Activated naive CD4-positive, alpha-beta T cell treated with anti-CD3 and anti-CD28 coated beads, Interleukin-2, amount 50 U/mL, for 16 hours (primary cell): ENCODE results near the gene RFC5.
"Not testable (repeated sequence)": the region's sequence is repeated elsewhere in the genome, so short reads cannot be mapped to it uniquely, and the experiment has no call there.

Source experiments
- DNase-seq: peaks from one replicate; pipeline ENCODE4 v3.0.0-alpha.2; 2020

Gene RFC5

GRCh38 chr12:118016424-118017264 lies at the start of gene RFC5:
TSS of gene RFC5 (plus strand) at chr12:118016703. CDS start at chr12:118016828, 125 bp downstream.
- peak; percentile 98 for DNase-seq

- no peak for DNase-seq
Observed at GRCh38 chr12:117967043-117967442, 49.5 kb upstream of the RFC5 start.

GRCh38 chr12:117967512-117967911 lies 49.0 kb upstream of the RFC5 start:
- no peak for DNase-seq

- DNase-seq = no peak
Observed at GRCh38 chr12:117968151-117968789, 48.2 kb upstream of the RFC5 start.

- peak; percentile 42 for DNase-seq
Observed at GRCh38 chr12:117968826-117969659, 47.5 kb upstream of the RFC5 start, which contains the start of gene KSR2. TSS of gene KSR2 (minus strand) at chr12:117968990. CDS start at chr12:117968255, 735 bp downstream.

- DNase-seq = no peak
Observed at GRCh38 chr12:117970334-117970733, 46.2 kb upstream of the RFC5 start.

- DNase-seq = no peak
Observed at GRCh38 chr12:117972301-117972700, 44.2 kb upstream of the RFC5 start.

GRCh38 chr12:117975006-117975405 lies 41.5 kb upstream of the RFC5 start:
- no peak for DNase-seq

- DNase-seq = no peak
Observed at GRCh38 chr12:117977373-117977772, 39.1 kb upstream of the RFC5 start.

GRCh38 chr12:117980616-117981015 lies 35.9 kb upstream of the RFC5 start:
- DNase-seq = no peak

- no peak for DNase-seq
Observed at GRCh38 chr12:117981267-117981666, 35.2 kb upstream of the RFC5 start.

GRCh38 chr12:117985182-117985581 lies 31.3 kb upstream of the RFC5 start:
- no peak for DNase-seq

- no peak for DNase-seq
Observed at GRCh38 chr12:117986705-117987469, 29.6 kb upstream of the RFC5 start.

- no peak for DNase-seq
Observed at GRCh38 chr12:117994551-117995438, 21.7 kb upstream of the RFC5 start.

- DNase-seq = no peak
Observed at GRCh38 chr12:117998719-117999118, 17.8 kb upstream of the RFC5 start.

- not testable (repeated sequence) for DNase-seq
Observed at GRCh38 chr12:117999806-118000205, 16.7 kb upstream of the RFC5 start.

- no peak for DNase-seq
Observed at GRCh38 chr12:118010903-118011302, 5.6 kb upstream of the RFC5 start.

- no peak for DNase-seq
Observed at GRCh38 chr12:118011377-118011776, 5.1 kb upstream of the RFC5 start.

GRCh38 chr12:118011961-118012360 lies 4.5 kb upstream of the RFC5 start:
- no peak for DNase-seq

- no peak for DNase-seq
Observed at GRCh38 chr12:118013283-118013682, 3.2 kb upstream of the RFC5 start.

- DNase-seq = no peak
Observed at GRCh38 chr12:118015306-118015705, 1.2 kb upstream of the RFC5 start.
